Sigmoid colon (tissue), 7 donors: ENCODE results near the gene MRPL33. TPM values are rescaled to one million over a fixed set of nuclear protein-coding genes. Genes with fewer than 3 reads are reported as not detected.
A peak's percentile ranks its signal among the peaks of the same experiment; 100 is the strongest.

Experiments used
- DNase-seq: peaks from one replicate; pipeline ENCODE4 v3.0.0-alpha.2; 2019
- H3K27ac ChIP-seq, 4 donors: fragments of 200-600 bp; sonication (generic); one replicate each; pipeline ENCODE4 v1.5.1; 2016 to 2019; ENCODE audit warnings: mild to moderate bottlenecking in 1 of 4
- H3K27me3 ChIP-seq, 3 donors: fragments of 200-600 bp; sonication (generic); one replicate each; pipeline ENCODE4 v1.5.1; 2019; ENCODE audit warnings: mild to moderate bottlenecking in 1 of 3
- H3K36me3 ChIP-seq, 4 donors: fragments of 200-600 bp; sonication (generic); one replicate each; pipeline ENCODE4 v1.5.1; 2016 to 2019
- H3K4me1 ChIP-seq, 4 donors: fragments of 200-600 bp; sonication (generic); one replicate each; pipeline ENCODE4 v1.5.1; 2017 to 2019
- H3K4me3 ChIP-seq, 4 donors: fragments of 200-600 bp; sonication (generic); one replicate each; pipeline ENCODE4 v1.5.1; 2017 to 2019; ENCODE audit warnings: mild to moderate bottlenecking in 2 of 4, moderate library complexity in 1 of 4
- H3K9me3 ChIP-seq, 4 donors: fragments of 200-600 bp in 3 of 4; sonication (generic) in 3 of 4; one replicate each; pipeline versions ENCODE4 v1.5.1 to v1.6.1; 2013 to 2019
- EP300 ChIP-seq, 4 donors: sonication (generic); formaldehyde crosslinking; IDR thresholded peaks; one replicate each; pipeline ENCODE4 v1.6.1; 2017; ENCODE audit warnings: antibody characterized with exemption in 4 of 4
- POLR2A ChIP-seq, 2 donors: fragments of 450-650 bp; IDR thresholded peaks; one replicate each; pipeline ENCODE4 v1.6.1; 2016; ENCODE audit warnings: antibody characterized with exemption in 2 of 2, mild to moderate bottlenecking in 2 of 2, moderate library complexity in 2 of 2
- POLR2AphosphoS5 ChIP-seq, 4 donors: sonication (generic); formaldehyde crosslinking; IDR thresholded peaks; one replicate each; pipeline ENCODE4 v1.6.1; 2017; ENCODE audit warnings: antibody characterized with exemption in 4 of 4
- WGBS, 2 donors: extraction: QIAGEN DNeasy Blood & Tissue Kit; methylation state at CpG; one replicate each; pipeline ENCODE4 v1.1.7; 2013; 5-methylcytosine and 5-hydroxymethylcytosine counted together
- intact Hi-C: fragments of 100-400 bp; cut with DNase I; formaldehyde crosslinking; loops from one replicate; pipeline ENCODE4 v1.15.1; 2023
- polyA plus RNA-seq, 3 donors: library from polyadenylated mRNA; stranded (reverse); fragments of 200-250 nt; gene quantifications; one replicate each; pipeline ENCODE4 v1.2.3, GENCODE V29; 2013
- total RNA-seq, 4 donors: library from RNA; depleted of rRNA; stranded (reverse); fragments of >200 nt; gene quantifications; one replicate each; pipeline ENCODE4 v1.1.0, GENCODE V29; 2016
- TF ChIP-seq, protein P1 (sequence below), 4 experiments: fragments of 450-650 bp in 3 of 4; fragments of 200-600 bp in 1 of 4; IDR thresholded peaks; one replicate each; pipeline ENCODE4 v1.5.1; 2016 to 2019; ENCODE audit warnings: antibody characterized with exemption in 4 of 4, mild to moderate bottlenecking in 3 of 4, moderate library complexity in 2 of 4
- donor health status: healthy with polysubstance abuse.
- donor health status: Bipolar disorder and iron deficiency.
- donor health status: healthy.

The MRPL33 gene
- total and polyA plus RNA-seq, 7 donors = 110 to 324 (median 193) TPM

DNA sequence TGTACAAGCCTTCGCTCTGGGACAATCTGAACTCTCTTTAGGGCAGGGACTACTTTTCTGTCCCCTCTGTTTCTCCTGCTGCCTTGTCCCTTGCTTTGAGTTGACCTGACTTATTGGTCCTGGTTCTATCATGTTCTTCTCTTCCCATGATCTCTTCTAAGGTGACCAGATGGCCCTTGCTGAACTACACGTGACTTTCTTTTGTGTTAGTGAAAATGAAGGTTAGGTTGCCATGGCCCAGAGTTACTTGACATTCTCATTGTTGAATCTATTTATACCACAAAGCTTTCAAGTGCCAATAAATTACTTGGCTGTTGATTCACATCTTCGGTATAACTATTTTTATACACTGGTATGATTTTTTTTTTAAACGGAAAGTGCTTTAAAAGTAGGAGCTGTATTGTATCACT is 24.4 kb downstream of the MRPL33 start:
- intact Hi-C loops = no loop called here
- 63 to 75% methylated on average over 4 of the region's 4 CpGs for WGBS, 2 donors
- H3K4me1 ChIP-seq = peaks cover 0 to 59% (median 56%) of the 10 kb centered on the region in 4 donors

GRCh38 chr2:27796791-27797765 is 25.6 kb downstream of the MRPL33 start:
- Histone ChIP-seq H3K27me3 (no peaks in the 10 kb centered on the region), H3K27ac (peak overlapping the region; percentile 72 to 93 (median 86)), H3K4me1 (peaks cover 0 to 62% (median 57%) of the 10 kb centered on the region in 4 donors), H3K4me3 (no peak overlapping the region), H3K36me3 (no peaks in the 10 kb centered on the region), H3K9me3 (no peaks in the 10 kb centered on the region)
- TF ChIP-seq POLR2AphosphoS5 (IDR thresholded peaks at IDR 0.05) = no peak
- no peak for TF ChIP-seq EP300 (IDR thresholded peaks at IDR 0.05)
- no peak for TF ChIP-seq POLR2A (IDR thresholded peaks at IDR 0.05)
- TF ChIP-seq, protein P1, sequence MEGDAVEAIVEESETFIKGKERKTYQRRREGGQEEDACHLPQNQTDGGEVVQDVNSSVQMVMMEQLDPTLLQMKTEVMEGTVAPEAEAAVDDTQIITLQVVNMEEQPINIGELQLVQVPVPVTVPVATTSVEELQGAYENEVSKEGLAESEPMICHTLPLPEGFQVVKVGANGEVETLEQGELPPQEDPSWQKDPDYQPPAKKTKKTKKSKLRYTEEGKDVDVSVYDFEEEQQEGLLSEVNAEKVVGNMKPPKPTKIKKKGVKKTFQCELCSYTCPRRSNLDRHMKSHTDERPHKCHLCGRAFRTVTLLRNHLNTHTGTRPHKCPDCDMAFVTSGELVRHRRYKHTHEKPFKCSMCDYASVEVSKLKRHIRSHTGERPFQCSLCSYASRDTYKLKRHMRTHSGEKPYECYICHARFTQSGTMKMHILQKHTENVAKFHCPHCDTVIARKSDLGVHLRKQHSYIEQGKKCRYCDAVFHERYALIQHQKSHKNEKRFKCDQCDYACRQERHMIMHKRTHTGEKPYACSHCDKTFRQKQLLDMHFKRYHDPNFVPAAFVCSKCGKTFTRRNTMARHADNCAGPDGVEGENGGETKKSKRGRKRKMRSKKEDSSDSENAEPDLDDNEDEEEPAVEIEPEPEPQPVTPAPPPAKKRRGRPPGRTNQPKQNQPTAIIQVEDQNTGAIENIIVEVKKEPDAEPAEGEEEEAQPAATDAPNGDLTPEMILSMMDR (IDR thresholded peaks at IDR 0.05) = no peak
- DNase-seq = no peak
- WGBS, 2 donors = 86 to 94% methylated on average over 11 of the region's 11 CpGs
- intact Hi-C loops = no loop called here

More for the DNA sequence above, 24.4 kb downstream of the MRPL33 start:
- H3K36me3 ChIP-seq = no peaks in the 10 kb centered on the region
- H3K27me3 ChIP-seq = no peaks in the 10 kb centered on the region
- no peak for DNase-seq
- H3K4me3 ChIP-seq = no peak overlapping the region
- H3K9me3 ChIP-seq = no peaks in the 10 kb centered on the region
- peak in 3 of 4 donors; percentile 14 to 65 (median 63) for TF ChIP-seq EP300 (IDR thresholded peaks at IDR 0.05)
- TF ChIP-seq, protein P1 (IDR thresholded peaks at IDR 0.05) = no peak
- no peak for TF ChIP-seq POLR2A (IDR thresholded peaks at IDR 0.05)
- TF ChIP-seq POLR2AphosphoS5 (IDR thresholded peaks at IDR 0.05) = peak; percentile 19 to 73 (median 60)
- peak overlapping the region; percentile 72 to 93 (median 86) for H3K27ac ChIP-seq

- no peak for DNase-seq
- Histone ChIP-seq H3K4me3 (no peak overlapping the region), H3K27me3 (no peaks in the 10 kb centered on the region), H3K4me1 (peaks cover 0 to 64% (median 57%) of the 10 kb centered on the region in 4 donors), H3K27ac (peak overlapping the region; percentile 65 to 93 (median 86)), H3K9me3 (no peaks in the 10 kb centered on the region), H3K36me3 (no peaks in the 10 kb centered on the region)
- 93 to 97% methylated on average over 4 of the region's 4 CpGs for whole genome bisulfite sequencing, 2 donors
- intact Hi-C loops = no loop called here
- TF ChIP-seq, protein P1 (IDR thresholded peaks at IDR 0.05) = no peak
These were observed 26.3 kb downstream of the MRPL33 start for GRCh38 chr2:27797841-27798240.

DNA sequence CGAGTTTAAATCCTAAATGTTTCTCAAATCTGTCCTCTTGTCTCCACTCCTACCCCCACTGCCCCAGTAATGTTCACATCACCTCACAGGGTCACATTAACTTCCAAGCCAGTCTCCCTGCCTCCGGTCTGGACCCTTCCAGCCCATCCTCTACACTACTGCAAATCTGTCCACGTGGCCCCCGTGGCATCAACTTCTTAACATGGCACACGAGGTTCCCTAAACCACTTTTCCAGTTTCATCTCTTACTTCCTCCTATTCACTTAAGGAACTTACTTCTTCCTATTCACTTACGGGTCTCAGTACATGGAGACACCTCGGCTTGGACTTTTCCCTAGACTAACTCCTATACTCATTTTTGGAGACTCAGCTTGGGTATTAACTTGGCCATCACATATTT is 27.0 kb downstream of the MRPL33 start:
- peaks cover 0 to 64% (median 57%) of the 10 kb centered on the region in 4 donors for H3K4me1 ChIP-seq

More for the DNA sequence above, 27.0 kb downstream of the MRPL33 start:
- Histone ChIP-seq H3K36me3 (no peaks in the 10 kb centered on the region), H3K27me3 (no peaks in the 10 kb centered on the region), H3K27ac (peak overlapping the region; percentile 65 to 93 (median 86)), H3K9me3 (no peaks in the 10 kb centered on the region), H3K4me3 (no peak overlapping the region)
- no peak for DNase-seq
- intact Hi-C loops = no loop called here
- 83 to 93% methylated on average over 7 of the region's 7 CpGs for WGBS, 2 donors
- TF ChIP-seq, protein P1 (IDR thresholded peaks at IDR 0.05) = no peak
- TF ChIP-seq POLR2A (IDR thresholded peaks at IDR 0.05) (no peak), POLR2AphosphoS5 (IDR thresholded peaks at IDR 0.05) (no peak), EP300 (IDR thresholded peaks at IDR 0.05) (no peak)
